Mammary epithelial cell (primary cell): ENCODE measurements around the gene PAX2.

Experiments
- EZH2 ChIP-seq: IDR thresholded peaks from 2 replicates; pipeline ENCODE4 v1.6.1; 2012; ENCODE audit warnings: low read length, inconsistent platforms, borderline replicate concordance
- TF ChIP-seq, protein P1 (sequence below), 2 donors: IDR thresholded peaks in 1 of 2; conservative IDR thresholded peaks in 1 of 2; 2 replicates each; pipeline ENCODE4 v1.5.1; 2011 to 2012; ENCODE audit warnings: inconsistent platforms in 2 of 2, low read length in 2 of 2, mild to moderate bottlenecking in 2 of 2, control low read depth in 1 of 2, low read depth in 1 of 2; ENCODE audit not compliant: insufficient read depth in 1 of 2; ENCODE audit errors: extremely low read depth in 1 of 2

DNA sequence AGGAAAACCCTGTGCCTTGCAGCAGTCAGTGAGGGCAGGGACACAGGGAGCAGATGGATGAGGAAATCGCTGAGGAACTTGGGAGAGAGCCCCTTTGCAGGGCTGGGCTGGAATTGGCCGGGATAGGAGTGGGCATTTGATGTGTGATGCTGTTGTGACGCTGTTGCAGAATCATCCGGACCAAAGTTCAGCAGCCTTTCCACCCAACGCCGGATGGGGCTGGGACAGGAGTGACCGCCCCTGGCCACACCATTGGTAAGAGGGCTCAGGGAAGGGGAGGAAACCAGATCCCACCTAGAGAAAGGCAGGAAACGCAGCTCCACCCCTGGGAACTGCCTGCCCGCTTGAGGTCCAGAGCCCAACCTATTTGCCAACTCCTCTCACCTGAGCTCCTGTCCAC is 33.9 kb downstream of the PAX2 start:
- no peak for TF ChIP-seq EZH2
- TF ChIP-seq, protein P1, sequence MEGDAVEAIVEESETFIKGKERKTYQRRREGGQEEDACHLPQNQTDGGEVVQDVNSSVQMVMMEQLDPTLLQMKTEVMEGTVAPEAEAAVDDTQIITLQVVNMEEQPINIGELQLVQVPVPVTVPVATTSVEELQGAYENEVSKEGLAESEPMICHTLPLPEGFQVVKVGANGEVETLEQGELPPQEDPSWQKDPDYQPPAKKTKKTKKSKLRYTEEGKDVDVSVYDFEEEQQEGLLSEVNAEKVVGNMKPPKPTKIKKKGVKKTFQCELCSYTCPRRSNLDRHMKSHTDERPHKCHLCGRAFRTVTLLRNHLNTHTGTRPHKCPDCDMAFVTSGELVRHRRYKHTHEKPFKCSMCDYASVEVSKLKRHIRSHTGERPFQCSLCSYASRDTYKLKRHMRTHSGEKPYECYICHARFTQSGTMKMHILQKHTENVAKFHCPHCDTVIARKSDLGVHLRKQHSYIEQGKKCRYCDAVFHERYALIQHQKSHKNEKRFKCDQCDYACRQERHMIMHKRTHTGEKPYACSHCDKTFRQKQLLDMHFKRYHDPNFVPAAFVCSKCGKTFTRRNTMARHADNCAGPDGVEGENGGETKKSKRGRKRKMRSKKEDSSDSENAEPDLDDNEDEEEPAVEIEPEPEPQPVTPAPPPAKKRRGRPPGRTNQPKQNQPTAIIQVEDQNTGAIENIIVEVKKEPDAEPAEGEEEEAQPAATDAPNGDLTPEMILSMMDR (conservative IDR thresholded peaks at IDR 0.05 in 1 of 2, IDR thresholded peaks at IDR 0.05 in 1 of 2; ENCODE audit: extremely low read depth in 1 of 2, insufficient read depth in 1 of 2, low read depth in 1 of 2, low read length in 2 of 2): no peak
